C4-2B (cell line): Measurements from ENCODE around the gene RHOU.

Experiments used
- H3K27ac ChIP-seq: fragments of 450-650 bp; 2 replicates; pipeline ENCODE4 v1.5.1; 2017
- CTCF ChIP-seq: fragments of 450-650 bp; conservative IDR thresholded peaks from 2 replicates; pipeline ENCODE4 v1.5.1; 2017; ENCODE audit warnings: mild to moderate bottlenecking
- ZFX ChIP-seq: fragments of 450-650 bp; IDR thresholded peaks from 2 replicates; pipeline ENCODE4 v1.6.1; 2017

Gene RHOU

GRCh38 chr1:228781161-228781808 is 46.0 kb downstream of the RHOU start:
- H3K27ac ChIP-seq, result no peak overlapping the region
- TF ChIP-seq ZFX, result no peak

- no peak for TF ChIP-seq CTCF
- TF ChIP-seq ZFX, result no peak
- H3K27ac ChIP-seq, result no peak overlapping the region
These were observed 46.8 kb downstream of the RHOU start for GRCh38 chr1:228781809-228782661.

- H3K27ac ChIP-seq, result no peak overlapping the region
- no peak for TF ChIP-seq ZFX
- TF ChIP-seq CTCF, result no peak
These were observed 47.6 kb downstream of the RHOU start for GRCh38 chr1:228782662-228783417.

- H3K27ac ChIP-seq, result no peak overlapping the region
- TF ChIP-seq CTCF (no peak), ZFX (no peak)
These were observed 48.2 kb downstream of the RHOU start for GRCh38 chr1:228783418-228784040.

GRCh38 chr1:228784181-228784580 is 48.9 kb downstream of the RHOU start:
- no peak overlapping the region for H3K27ac ChIP-seq
- no peak for TF ChIP-seq ZFX
- no peak for TF ChIP-seq CTCF

GRCh38 chr1:228785366-228786330 is 50.4 kb downstream of the RHOU start:
- no peak for TF ChIP-seq CTCF
- no peak for TF ChIP-seq ZFX
- H3K27ac ChIP-seq, result no peak overlapping the region
